Fibroblast of mammary gland (primary cell): ENCODE measurements around the gene SLC6A11.

Experiments used
- DNase-seq: peaks from one replicate; pipeline ENCODE4 v3.0.0-alpha.2; 2010; ENCODE audit warnings: low read depth
- H3K4me3 ChIP-seq: 2 replicates; pipeline ENCODE4 v1.5.1; 2011; ENCODE audit warnings: low read depth, mild to moderate bottlenecking, low read length, moderate library complexity; ENCODE audit not compliant: control insufficient read depth
- CTCF ChIP-seq: conservative IDR thresholded peaks from 2 replicates; pipeline ENCODE4 v1.5.1; 2011; ENCODE audit warnings: low read depth, low read length, inconsistent platforms; ENCODE audit not compliant: control insufficient read depth, insufficient read depth

SLC6A11 gene

GRCh38 chr3:10816019-10816862 is at the start of gene SLC6A11:
Gene SLC6A11 (plus strand): TSS chr3:10816228. CDS start chr3:10816266, 38 bp downstream.
- TF ChIP-seq CTCF: no peak
- no peak for DNase-seq
- H3K4me3 ChIP-seq: no peak within 1 kb of the TSS

GRCh38 chr3:10768708-10769394 is 47.2 kb upstream of the SLC6A11 start:
- no peak for TF ChIP-seq CTCF
- no peak for DNase-seq
- no peak overlapping the region for H3K4me3 ChIP-seq

- no peak for TF ChIP-seq CTCF
- DNase-seq: no peak
- no peak overlapping the region for H3K4me3 ChIP-seq
Observed at GRCh38 chr3:10770547-10770946, 45.5 kb upstream of the SLC6A11 start.

GRCh38 chr3:10770981-10771380 is 45.0 kb upstream of the SLC6A11 start:
- DNase-seq: no peak
- H3K4me3 ChIP-seq: no peak overlapping the region
- no peak for TF ChIP-seq CTCF

GRCh38 chr3:10771486-10772270 is 44.4 kb upstream of the SLC6A11 start:
- no peak overlapping the region for H3K4me3 ChIP-seq
- DNase-seq: no peak
- TF ChIP-seq CTCF: no peak
